ENCODE measurements around the gene KCNAB2.

DNA sequence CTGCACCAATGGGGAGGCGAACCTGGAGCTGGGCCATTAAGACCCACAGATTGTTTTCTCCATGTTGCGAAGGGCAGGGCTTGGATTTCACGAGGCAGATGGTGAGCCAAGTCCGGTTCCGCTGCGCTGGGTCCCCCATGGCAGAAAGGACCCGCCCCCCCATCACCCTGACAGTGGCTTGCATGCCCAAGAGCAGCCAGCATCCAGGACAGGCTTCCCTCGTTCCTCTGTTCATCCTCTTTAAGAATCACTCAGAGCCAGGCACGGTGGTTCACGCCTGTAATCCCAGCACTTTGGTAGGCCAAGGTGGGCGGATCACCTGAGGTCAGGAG lies 37.6 kb upstream of the KCNAB2 start:
- TF ChIP-seq, protein P1, sequence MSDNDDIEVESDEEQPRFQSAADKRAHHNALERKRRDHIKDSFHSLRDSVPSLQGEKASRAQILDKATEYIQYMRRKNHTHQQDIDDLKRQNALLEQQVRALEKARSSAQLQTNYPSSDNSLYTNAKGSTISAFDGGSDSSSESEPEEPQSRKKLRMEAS (IDR thresholded peaks at IDR 0.05), result no peak
- TF ChIP-seq, protein P2, sequence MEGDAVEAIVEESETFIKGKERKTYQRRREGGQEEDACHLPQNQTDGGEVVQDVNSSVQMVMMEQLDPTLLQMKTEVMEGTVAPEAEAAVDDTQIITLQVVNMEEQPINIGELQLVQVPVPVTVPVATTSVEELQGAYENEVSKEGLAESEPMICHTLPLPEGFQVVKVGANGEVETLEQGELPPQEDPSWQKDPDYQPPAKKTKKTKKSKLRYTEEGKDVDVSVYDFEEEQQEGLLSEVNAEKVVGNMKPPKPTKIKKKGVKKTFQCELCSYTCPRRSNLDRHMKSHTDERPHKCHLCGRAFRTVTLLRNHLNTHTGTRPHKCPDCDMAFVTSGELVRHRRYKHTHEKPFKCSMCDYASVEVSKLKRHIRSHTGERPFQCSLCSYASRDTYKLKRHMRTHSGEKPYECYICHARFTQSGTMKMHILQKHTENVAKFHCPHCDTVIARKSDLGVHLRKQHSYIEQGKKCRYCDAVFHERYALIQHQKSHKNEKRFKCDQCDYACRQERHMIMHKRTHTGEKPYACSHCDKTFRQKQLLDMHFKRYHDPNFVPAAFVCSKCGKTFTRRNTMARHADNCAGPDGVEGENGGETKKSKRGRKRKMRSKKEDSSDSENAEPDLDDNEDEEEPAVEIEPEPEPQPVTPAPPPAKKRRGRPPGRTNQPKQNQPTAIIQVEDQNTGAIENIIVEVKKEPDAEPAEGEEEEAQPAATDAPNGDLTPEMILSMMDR (IDR thresholded peaks at IDR 0.05; ENCODE audit: low read depth, low read length, missing input control), result no peak
- TF ChIP-seq YY1 (IDR thresholded peaks at IDR 0.05) (no peak), RAD21 (IDR thresholded peaks at IDR 0.05) (no peak), GABPA (IDR thresholded peaks at IDR 0.05 in 1 of 2, conservative IDR thresholded peaks at IDR 0.05 in 1 of 2) (no peak), JUND (IDR thresholded peaks at IDR 0.05) (no peak), HNF4A (conservative IDR thresholded peaks at IDR 0.05) (no peak), SP1 (IDR thresholded peaks at IDR 0.05) (no peak), FOXA1 (IDR thresholded peaks at IDR 0.05) (no peak)
- TF ChIP-seq, protein P3, sequence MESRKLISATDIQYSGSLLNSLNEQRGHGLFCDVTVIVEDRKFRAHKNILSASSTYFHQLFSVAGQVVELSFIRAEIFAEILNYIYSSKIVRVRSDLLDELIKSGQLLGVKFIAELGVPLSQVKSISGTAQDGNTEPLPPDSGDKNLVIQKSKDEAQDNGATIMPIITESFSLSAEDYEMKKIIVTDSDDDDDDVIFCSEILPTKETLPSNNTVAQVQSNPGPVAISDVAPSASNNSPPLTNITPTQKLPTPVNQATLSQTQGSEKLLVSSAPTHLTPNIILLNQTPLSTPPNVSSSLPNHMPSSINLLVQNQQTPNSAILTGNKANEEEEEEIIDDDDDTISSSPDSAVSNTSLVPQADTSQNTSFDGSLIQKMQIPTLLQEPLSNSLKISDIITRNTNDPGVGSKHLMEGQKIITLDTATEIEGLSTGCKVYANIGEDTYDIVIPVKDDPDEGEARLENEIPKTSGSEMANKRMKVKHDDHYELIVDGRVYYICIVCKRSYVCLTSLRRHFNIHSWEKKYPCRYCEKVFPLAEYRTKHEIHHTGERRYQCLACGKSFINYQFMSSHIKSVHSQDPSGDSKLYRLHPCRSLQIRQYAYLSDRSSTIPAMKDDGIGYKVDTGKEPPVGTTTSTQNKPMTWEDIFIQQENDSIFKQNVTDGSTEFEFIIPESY (IDR thresholded peaks at IDR 0.05), result no peak

Data from liver (tissue), 3 donors.